ENCODE results near the gene ACOXL.

The ACOXL gene

GRCh38 chr2:110934948-110935347 lies 202.6 kb downstream of the ACOXL start:
- in situ Hi-C loops (cut with MboI; ENCODE audit: low sequenced_read_pairs, unreplicated experiment), result no loop called here
- no peak for DNase-seq (ENCODE audit: low spot score)
- TF ChIP-seq, protein P1, sequence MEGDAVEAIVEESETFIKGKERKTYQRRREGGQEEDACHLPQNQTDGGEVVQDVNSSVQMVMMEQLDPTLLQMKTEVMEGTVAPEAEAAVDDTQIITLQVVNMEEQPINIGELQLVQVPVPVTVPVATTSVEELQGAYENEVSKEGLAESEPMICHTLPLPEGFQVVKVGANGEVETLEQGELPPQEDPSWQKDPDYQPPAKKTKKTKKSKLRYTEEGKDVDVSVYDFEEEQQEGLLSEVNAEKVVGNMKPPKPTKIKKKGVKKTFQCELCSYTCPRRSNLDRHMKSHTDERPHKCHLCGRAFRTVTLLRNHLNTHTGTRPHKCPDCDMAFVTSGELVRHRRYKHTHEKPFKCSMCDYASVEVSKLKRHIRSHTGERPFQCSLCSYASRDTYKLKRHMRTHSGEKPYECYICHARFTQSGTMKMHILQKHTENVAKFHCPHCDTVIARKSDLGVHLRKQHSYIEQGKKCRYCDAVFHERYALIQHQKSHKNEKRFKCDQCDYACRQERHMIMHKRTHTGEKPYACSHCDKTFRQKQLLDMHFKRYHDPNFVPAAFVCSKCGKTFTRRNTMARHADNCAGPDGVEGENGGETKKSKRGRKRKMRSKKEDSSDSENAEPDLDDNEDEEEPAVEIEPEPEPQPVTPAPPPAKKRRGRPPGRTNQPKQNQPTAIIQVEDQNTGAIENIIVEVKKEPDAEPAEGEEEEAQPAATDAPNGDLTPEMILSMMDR (IDR thresholded peaks at IDR 0.05; ENCODE audit: borderline replicate concordance, control extremely low read depth, extremely low read depth, insufficient read depth, missing control alignments), result no peak

DNA sequence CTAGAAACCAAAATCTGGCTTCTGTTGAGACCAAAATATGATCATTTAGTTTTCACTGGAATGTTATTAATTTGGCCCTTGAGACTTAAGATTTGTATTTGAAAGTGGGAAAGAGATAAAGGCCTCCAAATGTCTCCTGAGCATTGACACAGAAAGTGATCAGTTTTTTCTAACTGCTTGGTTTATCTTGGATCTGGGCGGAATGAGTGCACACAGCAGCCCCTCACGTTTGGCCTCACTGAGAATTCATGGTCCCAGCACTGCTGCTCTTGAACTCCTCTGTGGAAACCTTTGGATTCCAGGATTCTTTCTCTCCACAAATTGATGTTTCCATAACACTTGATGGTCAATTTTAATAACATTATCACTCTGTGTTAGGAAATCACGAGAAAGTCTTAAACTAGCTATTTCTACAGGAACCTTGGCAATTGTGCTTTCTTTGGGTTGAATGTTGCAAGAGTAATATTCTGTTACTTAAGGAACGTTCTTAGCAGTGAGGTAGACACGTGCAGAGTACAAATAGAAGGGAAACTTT lies 208.1 kb downstream of the ACOXL start:
- TF ChIP-seq, protein P1 (IDR thresholded peaks at IDR 0.05; ENCODE audit: borderline replicate concordance, control extremely low read depth, extremely low read depth, insufficient read depth, missing control alignments), result no peak
- DNase-seq (ENCODE audit: low spot score), result no peak
- in situ Hi-C loops (cut with MboI; ENCODE audit: low sequenced_read_pairs, unreplicated experiment), result no loop called here

GRCh38 chr2:110941226-110941625 lies 208.9 kb downstream of the ACOXL start:
- no peak for DNase-seq (ENCODE audit: low spot score)
- TF ChIP-seq, protein P1 (IDR thresholded peaks at IDR 0.05; ENCODE audit: borderline replicate concordance, control extremely low read depth, extremely low read depth, insufficient read depth, missing control alignments), result no peak
- in situ Hi-C loops (cut with MboI; ENCODE audit: low sequenced_read_pairs, unreplicated experiment), result no loop called here

DNA sequence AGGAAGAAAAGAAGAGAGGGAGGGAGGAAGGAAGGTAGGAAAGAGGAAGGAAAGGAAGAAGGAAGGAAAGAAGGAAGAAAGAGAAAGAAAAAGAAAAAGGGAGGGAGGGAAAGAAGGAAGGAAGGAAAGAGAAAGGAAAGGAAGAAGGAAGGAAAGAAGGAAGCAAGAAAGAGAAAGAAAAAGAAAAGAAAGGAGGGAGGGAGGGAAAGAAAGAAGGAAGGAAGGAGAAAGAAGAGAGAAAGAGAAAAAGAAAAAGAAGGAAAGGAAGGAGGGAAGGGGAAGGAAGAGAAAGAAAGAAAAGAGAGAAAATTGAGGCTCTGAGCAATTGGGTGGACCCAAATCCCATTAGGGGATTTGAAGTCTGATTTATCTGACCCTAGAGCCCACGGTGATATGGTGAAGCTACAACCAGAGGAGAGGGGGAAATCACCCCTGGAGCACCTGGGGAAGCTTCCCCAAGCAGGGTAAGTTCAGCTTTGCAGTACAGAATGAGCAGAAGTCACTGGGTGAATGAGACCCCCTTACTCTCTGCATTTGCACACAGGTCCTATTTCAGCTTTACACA lies 210.8 kb downstream of the ACOXL start:
- TF ChIP-seq, protein P1 (IDR thresholded peaks at IDR 0.05; ENCODE audit: borderline replicate concordance, control extremely low read depth, extremely low read depth, insufficient read depth, missing control alignments), result no peak
- no peak for DNase-seq (ENCODE audit: low spot score)
- in situ Hi-C loops (cut with MboI; ENCODE audit: low sequenced_read_pairs, unreplicated experiment), result no loop called here

- TF ChIP-seq, protein P1 (IDR thresholded peaks at IDR 0.05; ENCODE audit: borderline replicate concordance, control extremely low read depth, extremely low read depth, insufficient read depth, missing control alignments), result no peak
- no peak for DNase-seq (ENCODE audit: low spot score)
- in situ Hi-C loops (cut with MboI; ENCODE audit: low sequenced_read_pairs, unreplicated experiment), result no loop called here
Measured at GRCh38 chr2:110946902-110947301, 214.5 kb downstream of the ACOXL start.

GRCh38 chr2:110948027-110948674 lies 215.8 kb downstream of the ACOXL start:
- DNase-seq (ENCODE audit: low spot score), result no peak
- in situ Hi-C loops (cut with MboI; ENCODE audit: low sequenced_read_pairs, unreplicated experiment), result no loop called here
- TF ChIP-seq, protein P1 (IDR thresholded peaks at IDR 0.05; ENCODE audit: borderline replicate concordance, control extremely low read depth, extremely low read depth, insufficient read depth, missing control alignments), result no peak

All from GM13976 (cell line).